ENCODE data around the gene RANBP3L. TPM values are rescaled to one million over a fixed set of nuclear protein-coding genes. Genes with fewer than 3 reads are reported as not detected.

The RANBP3L gene
- polyA plus RNA-seq, 2 of the 4 experiments (the other 2 are of a cell fraction) = not detected

- TF ChIP-seq CHD4 (IDR thresholded peaks at IDR 0.05; ENCODE audit: borderline replicate concordance) = no peak
- no peak for TF ChIP-seq ZNF302 (CRISPR knock-in tag; IDR thresholded peaks at IDR 0.05)
- TF ChIP-seq ATOH8 (CRISPR knock-in tag; IDR thresholded peaks at IDR 0.05; ENCODE audit: low read depth) = no peak
- no peak for TF ChIP-seq CBX8 (IDR thresholded peaks at IDR 0.05)
- TF ChIP-seq KDM5A (IDR thresholded peaks at IDR 0.05) = no peak
- TF ChIP-seq, protein P1, sequence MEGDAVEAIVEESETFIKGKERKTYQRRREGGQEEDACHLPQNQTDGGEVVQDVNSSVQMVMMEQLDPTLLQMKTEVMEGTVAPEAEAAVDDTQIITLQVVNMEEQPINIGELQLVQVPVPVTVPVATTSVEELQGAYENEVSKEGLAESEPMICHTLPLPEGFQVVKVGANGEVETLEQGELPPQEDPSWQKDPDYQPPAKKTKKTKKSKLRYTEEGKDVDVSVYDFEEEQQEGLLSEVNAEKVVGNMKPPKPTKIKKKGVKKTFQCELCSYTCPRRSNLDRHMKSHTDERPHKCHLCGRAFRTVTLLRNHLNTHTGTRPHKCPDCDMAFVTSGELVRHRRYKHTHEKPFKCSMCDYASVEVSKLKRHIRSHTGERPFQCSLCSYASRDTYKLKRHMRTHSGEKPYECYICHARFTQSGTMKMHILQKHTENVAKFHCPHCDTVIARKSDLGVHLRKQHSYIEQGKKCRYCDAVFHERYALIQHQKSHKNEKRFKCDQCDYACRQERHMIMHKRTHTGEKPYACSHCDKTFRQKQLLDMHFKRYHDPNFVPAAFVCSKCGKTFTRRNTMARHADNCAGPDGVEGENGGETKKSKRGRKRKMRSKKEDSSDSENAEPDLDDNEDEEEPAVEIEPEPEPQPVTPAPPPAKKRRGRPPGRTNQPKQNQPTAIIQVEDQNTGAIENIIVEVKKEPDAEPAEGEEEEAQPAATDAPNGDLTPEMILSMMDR (IDR thresholded peaks at IDR 0.05) = no peak
- no peak for TF ChIP-seq E2F6 (IDR thresholded peaks at IDR 0.05; ENCODE audit: borderline replicate concordance, low read depth)
- no peak for TF ChIP-seq HOXB13 (CRISPR knock-in tag; IDR thresholded peaks at IDR 0.05; ENCODE audit: low read depth)
- TF ChIP-seq, protein P2, sequence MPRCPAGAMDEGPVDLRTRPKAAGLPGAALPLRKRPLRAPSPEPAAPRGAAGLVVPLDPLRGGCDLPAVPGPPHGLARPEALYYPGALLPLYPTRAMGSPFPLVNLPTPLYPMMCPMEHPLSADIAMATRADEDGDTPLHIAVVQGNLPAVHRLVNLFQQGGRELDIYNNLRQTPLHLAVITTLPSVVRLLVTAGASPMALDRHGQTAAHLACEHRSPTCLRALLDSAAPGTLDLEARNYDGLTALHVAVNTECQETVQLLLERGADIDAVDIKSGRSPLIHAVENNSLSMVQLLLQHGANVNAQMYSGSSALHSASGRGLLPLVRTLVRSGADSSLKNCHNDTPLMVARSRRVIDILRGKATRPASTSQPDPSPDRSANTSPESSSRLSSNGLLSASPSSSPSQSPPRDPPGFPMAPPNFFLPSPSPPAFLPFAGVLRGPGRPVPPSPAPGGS (IDR thresholded peaks at IDR 0.05) = no peak
- no peak for TF ChIP-seq RFX5 (IDR thresholded peaks at IDR 0.05)
- TF ChIP-seq EP300 (IDR thresholded peaks at IDR 0.05) = no peak
- TF ChIP-seq ELK1 (IDR thresholded peaks at IDR 0.05; ENCODE audit: low read depth, low read length) = no peak
- TF ChIP-seq POLR2AphosphoS2 (conservative IDR thresholded peaks at IDR 0.05; ENCODE audit: low read length) = no peak
- no peak for TF ChIP-seq BHLHE40 (IDR thresholded peaks at IDR 0.05; ENCODE audit: low read depth, low read length)
- no peak for TF ChIP-seq SREBF2 (IDR thresholded peaks at IDR 0.05)
- no peak for TF ChIP-seq JUNB (IDR thresholded peaks at IDR 0.05)
- no peak for TF ChIP-seq ZSCAN20 (CRISPR knock-in tag; IDR thresholded peaks at IDR 0.05)
- TF ChIP-seq NR3C1 (IDR thresholded peaks at IDR 0.05) = no peak
- Histone ChIP-seq H3K4me1 (no peaks in the 10 kb centered on the region), H3K4me3 (no peak overlapping the region), H3K9me3 (no peaks in the 10 kb centered on the region), H3K4me2 (no peak overlapping the region), H3K27ac (no peak overlapping the region)
- FAIRE-seq = no peak
- POLR2A ChIA-PET = no interaction called here
- no peak for ATAC-seq
- CTCF ChIA-PET = interaction anchor here (0.5 to 1.0 kb wide), 2 partner anchors 13 to 15 kb away, joined by 3 read pairs; no protein-coding TSS in a partner anchor
- DNase-seq (ENCODE audit: low read depth in 1 of 2, low spot score in 1 of 2) = no peak
Measured at GRCh38 chr5:36325196-36325595, 23.5 kb upstream of the RANBP3L start.

DNA sequence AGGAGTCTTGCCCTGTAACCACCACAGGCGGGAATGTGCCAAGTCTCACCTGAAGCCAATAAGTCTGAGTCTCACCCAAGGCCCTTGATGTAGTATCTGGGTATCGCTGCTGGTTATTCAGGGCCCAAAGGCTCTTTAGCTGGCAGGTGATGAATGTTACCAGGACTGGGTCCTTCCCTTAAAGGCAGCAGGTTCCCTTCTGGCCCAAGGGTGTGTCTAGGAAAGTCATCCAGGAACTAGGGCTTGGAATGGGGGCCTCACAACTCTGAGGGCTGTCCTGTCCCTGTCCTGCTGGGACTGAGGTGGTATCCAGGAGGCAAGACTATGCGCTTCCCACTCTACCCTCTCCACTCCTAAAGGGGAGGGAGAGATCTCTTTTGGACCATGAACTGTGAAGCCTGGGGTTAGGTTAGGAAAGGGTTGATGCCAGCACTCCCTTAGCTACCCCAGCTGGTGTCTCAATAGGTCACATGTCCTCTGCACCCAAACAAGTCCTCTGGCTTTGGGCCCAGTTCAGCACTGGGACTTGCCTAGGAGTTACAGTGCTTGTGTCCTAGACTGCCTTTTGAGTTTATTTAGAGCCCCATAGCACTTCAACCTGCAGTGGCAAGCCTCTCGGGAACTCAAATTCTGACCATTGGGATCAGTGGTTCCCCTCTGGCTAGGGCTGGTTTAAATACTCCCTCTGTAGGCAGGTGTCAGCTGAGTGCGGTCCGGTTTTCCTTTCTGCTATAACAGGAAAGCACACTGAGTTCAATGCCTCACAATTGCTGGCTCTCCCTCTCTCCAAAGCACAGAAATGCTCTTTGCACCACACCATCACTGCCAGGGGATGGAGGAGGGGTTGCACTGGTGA is 22.5 kb upstream of the RANBP3L start:
- ATAC-seq = no peak
- Histone ChIP-seq H3K4me3 (no peak overlapping the region), H3K4me2 (no peak overlapping the region), H3K9me3 (no peaks in the 10 kb centered on the region), H3K27ac (no peak overlapping the region), H3K4me1 (no peaks in the 10 kb centered on the region)
- CTCF ChIA-PET = no interaction called here
- no peak for DNase-seq (ENCODE audit: low read depth in 1 of 2, low spot score in 1 of 2)
- POLR2A ChIA-PET = no interaction called here
- 31% methylated on average over 6 of the region's 6 CpGs for WGBS (ENCODE audit: missing lambda C conversion rate)
- FAIRE-seq = no peak
- TF ChIP-seq RARB (CRISPR knock-in tag; IDR thresholded peaks at IDR 0.05) (no peak), ESRRA (IDR thresholded peaks at IDR 0.05; ENCODE audit: borderline replicate concordance, low read length) (no peak), NFE2L2 (conservative IDR thresholded peaks at IDR 0.05; ENCODE audit: low read length) (no peak), HES2 (IDR thresholded peaks at IDR 0.05) (no peak), RAD21 (conservative IDR thresholded peaks at IDR 0.05 in 1 of 2, IDR thresholded peaks at IDR 0.05 in 1 of 2) (no peak), CBX8 (IDR thresholded peaks at IDR 0.05) (no peak), RFX5 (IDR thresholded peaks at IDR 0.05) (no peak), HDAC2 (IDR thresholded peaks at IDR 0.05) (no peak), RCOR1 (IDR thresholded peaks at IDR 0.05; ENCODE audit: low read depth, low read length) (no peak), CBX2 (IDR thresholded peaks at IDR 0.05; ENCODE audit: borderline replicate concordance, low read depth) (no peak)
- TF ChIP-seq, protein P1 (IDR thresholded peaks at IDR 0.05) = no peak
- TF ChIP-seq, protein P3, sequence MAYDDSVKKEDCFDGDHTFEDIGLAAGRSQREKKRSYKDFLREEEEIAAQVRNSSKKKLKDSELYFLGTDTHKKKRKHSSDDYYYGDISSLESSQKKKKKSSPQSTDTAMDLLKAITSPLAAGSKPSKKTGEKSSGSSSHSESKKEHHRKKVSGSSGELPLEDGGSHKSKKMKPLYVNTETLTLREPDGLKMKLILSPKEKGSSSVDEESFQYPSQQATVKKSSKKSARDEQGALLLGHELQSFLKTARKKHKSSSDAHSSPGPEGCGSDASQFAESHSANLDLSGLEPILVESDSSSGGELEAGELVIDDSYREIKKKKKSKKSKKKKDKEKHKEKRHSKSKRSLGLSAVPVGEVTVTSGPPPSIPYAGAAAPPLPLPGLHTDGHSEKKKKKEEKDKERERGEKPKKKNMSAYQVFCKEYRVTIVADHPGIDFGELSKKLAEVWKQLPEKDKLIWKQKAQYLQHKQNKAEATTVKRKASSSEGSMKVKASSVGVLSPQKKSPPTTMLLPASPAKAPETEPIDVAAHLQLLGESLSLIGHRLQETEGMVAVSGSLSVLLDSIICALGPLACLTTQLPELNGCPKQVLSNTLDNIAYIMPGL (CRISPR knock-in tag; IDR thresholded peaks at IDR 0.05; ENCODE audit: borderline replicate concordance) = no peak

Data from A549 (cell line).